Lower leg skin (tissue), 3 donors: ENCODE data around the gene MROH2B.

Experiments used
- CTCF ChIP-seq, 3 donors: fragments of 450-650 bp; IDR thresholded peaks; one replicate each; pipeline ENCODE4 v1.5.1; 2016; ENCODE audit warnings: antibody characterized with exemption in 3 of 3, mild to moderate bottlenecking in 3 of 3, moderate library complexity in 2 of 3
- POLR2A ChIP-seq, 2 donors: fragments of 450-650 bp; IDR thresholded peaks; one replicate each; pipeline ENCODE4 v1.6.1; 2016 to 2017; ENCODE audit warnings: antibody characterized with exemption in 2 of 2, mild to moderate bottlenecking in 1 of 2, moderate library complexity in 1 of 2

DNA sequence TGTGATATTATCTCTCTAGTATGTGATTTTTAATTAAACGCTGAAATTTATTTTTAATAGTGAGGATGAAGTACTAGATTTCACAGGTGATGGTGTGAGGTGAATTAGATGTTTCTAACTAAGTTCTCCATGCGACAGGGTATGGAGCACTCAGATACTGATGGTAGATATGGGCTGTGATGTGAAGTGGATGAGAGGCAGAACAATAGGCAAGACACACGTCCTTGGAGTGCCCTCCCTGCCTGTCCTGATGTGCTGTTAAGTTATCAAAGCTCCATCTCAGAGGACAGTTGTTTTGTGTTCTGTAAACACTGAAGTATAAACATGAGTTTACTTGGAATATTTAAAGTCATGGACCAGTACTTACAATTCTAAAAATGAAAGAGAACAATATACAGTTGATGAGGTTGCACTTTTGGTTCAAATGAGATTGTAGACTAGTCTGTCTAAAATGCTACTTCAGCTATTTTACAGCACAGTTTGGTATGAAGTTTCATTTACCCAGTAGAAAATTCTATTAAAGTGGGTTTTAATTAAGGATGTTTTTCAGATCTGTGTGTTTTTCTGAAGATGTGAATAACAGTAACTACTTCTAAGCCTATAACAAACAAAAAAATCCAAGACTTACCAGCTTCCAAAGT is 97.7 kb downstream of the MROH2B start:
- no peak for TF ChIP-seq CTCF (IDR thresholded peaks at IDR 0.05)
- TF ChIP-seq POLR2A (IDR thresholded peaks at IDR 0.05), result no peak
